ENCODE results near the gene ERCC4.

- TF ChIP-seq CTCF (conservative IDR thresholded peaks at IDR 0.05 in 1 of 2, IDR thresholded peaks at IDR 0.05 in 1 of 2; ENCODE audit: low read depth in 1 of 2, low read length in 2 of 2) (no peak), EZH2 (IDR thresholded peaks at IDR 0.05; ENCODE audit: low read length, missing control alignments) (no peak)
Measured at GRCh38 chr16:13961099-13961811, 41.3 kb downstream of the ERCC4 start.
